Transverse colon (tissue), 4 donors: ENCODE results near the gene CAB39L.

Experiments used
- CTCF ChIP-seq, 5 experiments: fragments of 200-600 bp in 3 of 5; fragments of 450-650 bp in 2 of 5; sonication (generic) in 3 of 5; IDR thresholded peaks; 1 replicate in 2 of 5; 2 replicates in 3 of 5; pipeline ENCODE4 v1.5.1; 2016 to 2017; ENCODE audit warnings: antibody characterized with exemption in 5 of 5, inconsistent platforms in 3 of 5, mild to moderate bottlenecking in 2 of 5, moderate library complexity in 1 of 5
- POLR2AphosphoS5 ChIP-seq, 3 donors: sonication (generic); formaldehyde crosslinking; IDR thresholded peaks; one replicate each; pipeline ENCODE4 v1.6.1; 2016; ENCODE audit warnings: antibody characterized with exemption in 3 of 3

- TF ChIP-seq CTCF (IDR thresholded peaks at IDR 0.05) (no peak), POLR2AphosphoS5 (IDR thresholded peaks at IDR 0.05) (no peak)
Measured at GRCh38 chr13:49300276-49300675, 143.6 kb downstream of the CAB39L start.
